HEK293 (cell line): ENCODE measurements around the gene KCNMB2.

Experiments
- ZNF777 ChIP-seq: fragments of 450-650 bp; formaldehyde crosslinking; IDR thresholded peaks from 2 replicates; pipeline ENCODE4 v1.5.1; 2017; ENCODE audit warnings: missing biosample characterization, missing genetic modification characterization, borderline replicate concordance
- TF ChIP-seq, protein P1 (sequence below): fragments of 450-650 bp; formaldehyde crosslinking; IDR thresholded peaks from 2 replicates; pipeline ENCODE4 v1.5.1; 2016; ENCODE audit warnings: missing biosample characterization, missing genetic modification characterization
- TF ChIP-seq, protein P2 (sequence below): fragments of 450-650 bp; formaldehyde crosslinking; IDR thresholded peaks from 2 replicates; pipeline ENCODE4 v1.5.1; 2016; ENCODE audit warnings: missing biosample characterization, missing genetic modification characterization, low read depth
- TF ChIP-seq, protein P3 (sequence below): fragments of 450-650 bp; formaldehyde crosslinking; IDR thresholded peaks from 2 replicates; pipeline ENCODE4 v1.5.1; 2016; ENCODE audit warnings: missing biosample characterization, missing genetic modification characterization

DNA sequence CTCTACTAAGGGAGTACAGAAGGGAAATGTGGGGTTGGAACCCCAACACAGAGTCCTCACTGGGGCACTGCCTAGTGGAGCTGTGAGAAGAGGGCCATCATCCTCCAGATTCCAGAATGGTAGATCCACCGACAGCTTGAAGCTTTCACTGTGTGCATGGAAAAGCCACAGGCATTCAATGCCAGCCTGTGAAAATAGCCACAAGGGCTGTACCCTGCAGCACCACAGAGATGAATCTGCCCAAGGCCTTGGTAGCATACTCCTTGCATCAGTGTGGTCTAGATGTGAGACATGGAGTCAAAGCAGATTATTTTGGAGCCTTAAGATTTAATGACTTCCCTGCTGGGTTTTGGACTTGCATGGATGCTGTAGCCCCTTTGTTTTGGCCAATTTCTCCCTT, 39.3 kb upstream of the KCNMB2 start:
- TF ChIP-seq, protein P1, sequence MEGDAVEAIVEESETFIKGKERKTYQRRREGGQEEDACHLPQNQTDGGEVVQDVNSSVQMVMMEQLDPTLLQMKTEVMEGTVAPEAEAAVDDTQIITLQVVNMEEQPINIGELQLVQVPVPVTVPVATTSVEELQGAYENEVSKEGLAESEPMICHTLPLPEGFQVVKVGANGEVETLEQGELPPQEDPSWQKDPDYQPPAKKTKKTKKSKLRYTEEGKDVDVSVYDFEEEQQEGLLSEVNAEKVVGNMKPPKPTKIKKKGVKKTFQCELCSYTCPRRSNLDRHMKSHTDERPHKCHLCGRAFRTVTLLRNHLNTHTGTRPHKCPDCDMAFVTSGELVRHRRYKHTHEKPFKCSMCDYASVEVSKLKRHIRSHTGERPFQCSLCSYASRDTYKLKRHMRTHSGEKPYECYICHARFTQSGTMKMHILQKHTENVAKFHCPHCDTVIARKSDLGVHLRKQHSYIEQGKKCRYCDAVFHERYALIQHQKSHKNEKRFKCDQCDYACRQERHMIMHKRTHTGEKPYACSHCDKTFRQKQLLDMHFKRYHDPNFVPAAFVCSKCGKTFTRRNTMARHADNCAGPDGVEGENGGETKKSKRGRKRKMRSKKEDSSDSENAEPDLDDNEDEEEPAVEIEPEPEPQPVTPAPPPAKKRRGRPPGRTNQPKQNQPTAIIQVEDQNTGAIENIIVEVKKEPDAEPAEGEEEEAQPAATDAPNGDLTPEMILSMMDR (tag by site-specific recombination): no peak
- TF ChIP-seq ZNF777 (tag by site-specific recombination): no peak
- TF ChIP-seq, protein P2, sequence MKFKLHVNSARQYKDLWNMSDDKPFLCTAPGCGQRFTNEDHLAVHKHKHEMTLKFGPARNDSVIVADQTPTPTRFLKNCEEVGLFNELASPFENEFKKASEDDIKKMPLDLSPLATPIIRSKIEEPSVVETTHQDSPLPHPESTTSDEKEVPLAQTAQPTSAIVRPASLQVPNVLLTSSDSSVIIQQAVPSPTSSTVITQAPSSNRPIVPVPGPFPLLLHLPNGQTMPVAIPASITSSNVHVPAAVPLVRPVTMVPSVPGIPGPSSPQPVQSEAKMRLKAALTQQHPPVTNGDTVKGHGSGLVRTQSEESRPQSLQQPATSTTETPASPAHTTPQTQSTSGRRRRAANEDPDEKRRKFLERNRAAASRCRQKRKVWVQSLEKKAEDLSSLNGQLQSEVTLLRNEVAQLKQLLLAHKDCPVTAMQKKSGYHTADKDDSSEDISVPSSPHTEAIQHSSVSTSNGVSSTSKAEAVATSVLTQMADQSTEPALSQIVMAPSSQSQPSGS: no peak
- TF ChIP-seq, protein P3, sequence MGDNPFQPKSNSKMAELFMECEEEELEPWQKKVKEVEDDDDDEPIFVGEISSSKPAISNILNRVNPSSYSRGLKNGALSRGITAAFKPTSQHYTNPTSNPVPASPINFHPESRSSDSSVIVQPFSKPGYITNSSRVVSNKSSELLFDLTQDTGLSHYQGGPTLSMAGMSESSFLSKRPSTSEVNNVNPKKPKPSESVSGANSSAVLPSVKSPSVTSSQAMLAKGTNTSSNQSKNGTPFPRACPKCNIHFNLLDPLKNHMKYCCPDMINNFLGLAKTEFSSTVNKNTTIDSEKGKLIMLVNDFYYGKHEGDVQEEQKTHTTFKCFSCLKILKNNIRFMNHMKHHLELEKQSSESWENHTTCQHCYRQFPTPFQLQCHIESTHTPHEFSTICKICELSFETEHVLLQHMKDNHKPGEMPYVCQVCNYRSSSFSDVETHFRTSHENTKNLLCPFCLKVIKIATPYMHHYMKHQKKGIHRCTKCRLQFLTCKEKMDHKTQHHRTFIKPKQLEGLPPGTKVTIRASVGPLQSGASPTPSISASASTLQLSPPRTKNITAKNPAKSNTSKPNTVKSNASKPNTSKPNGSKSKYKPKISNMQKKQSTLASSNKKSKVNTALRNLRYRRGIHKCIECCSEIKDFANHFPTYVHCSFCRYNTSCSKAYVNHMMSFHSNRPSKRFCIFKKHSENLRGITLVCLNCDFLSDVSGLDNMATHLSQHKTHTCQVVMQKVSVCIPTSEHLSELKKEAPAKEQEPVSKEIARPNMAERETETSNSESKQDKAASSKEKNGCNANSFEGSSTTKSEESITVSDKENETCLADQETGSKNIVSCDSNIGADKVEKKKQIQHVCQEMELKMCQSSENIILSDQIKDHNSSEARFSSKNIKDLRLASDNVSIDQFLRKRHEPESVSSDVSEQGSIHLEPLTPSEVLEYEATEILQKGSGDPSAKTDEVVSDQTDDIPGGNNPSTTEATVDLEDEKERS: no peak
